Measurements from ENCODE around the gene ACSL6.

Gene ACSL6

GRCh38 chr5:131944702-131945550 is 66.5 kb downstream of the ACSL6 start:
- Histone ChIP-seq H3K27ac (ENCODE audit: low read length) (no peak overlapping the region), H3K4me1 (ENCODE audit: control insufficient read depth in 1 of 2, insufficient read depth in 2 of 2, low read length in 2 of 2) (no peaks in the 10 kb centered on the region), H3K9me3 (ENCODE audit: control insufficient read depth in 1 of 2, low read length in 2 of 2) (no peaks in the 10 kb centered on the region), H3K36me3 (ENCODE audit: control insufficient read depth in 1 of 2, insufficient read depth in 2 of 2, low read length in 2 of 2) (no peaks in the 10 kb centered on the region), H3K4me3 (ENCODE audit: low read depth in 1 of 2, low read length in 2 of 2) (no peak overlapping the region), H3K27me3 (ENCODE audit: low read depth, low read length) (no peaks in the 10 kb centered on the region)

- no peak overlapping the region for H3K4me3 ChIP-seq (ENCODE audit: low read depth in 1 of 2, low read length in 2 of 2)
Measured at GRCh38 chr5:131943916-131944315, 67.5 kb downstream of the ACSL6 start.

GRCh38 chr5:131942016-131942415 is 69.4 kb downstream of the ACSL6 start:
- Histone ChIP-seq H3K4me3 (ENCODE audit: low read depth in 1 of 2, low read length in 2 of 2) (no peak overlapping the region), H3K4me1 (ENCODE audit: control insufficient read depth in 1 of 2, insufficient read depth in 2 of 2, low read length in 2 of 2) (no peaks in the 10 kb centered on the region), H3K9me3 (ENCODE audit: control insufficient read depth in 1 of 2, low read length in 2 of 2) (no peaks in the 10 kb centered on the region), H3K27ac (ENCODE audit: low read length) (no peak overlapping the region), H3K36me3 (ENCODE audit: control insufficient read depth in 1 of 2, insufficient read depth in 2 of 2, low read length in 2 of 2) (no peaks in the 10 kb centered on the region), H3K27me3 (ENCODE audit: low read depth, low read length) (no peaks in the 10 kb centered on the region)

More at GRCh38 chr5:131943916-131944315, 67.5 kb downstream of the ACSL6 start:
- no peaks in the 10 kb centered on the region for H3K27me3 ChIP-seq (ENCODE audit: low read depth, low read length)
- H3K27ac ChIP-seq (ENCODE audit: low read length): no peak overlapping the region
- H3K36me3 ChIP-seq (ENCODE audit: control insufficient read depth in 1 of 2, insufficient read depth in 2 of 2, low read length in 2 of 2): no peaks in the 10 kb centered on the region
- H3K9me3 ChIP-seq (ENCODE audit: control insufficient read depth in 1 of 2, low read length in 2 of 2): no peaks in the 10 kb centered on the region
- no peaks in the 10 kb centered on the region for H3K4me1 ChIP-seq (ENCODE audit: control insufficient read depth in 1 of 2, insufficient read depth in 2 of 2, low read length in 2 of 2)

- no peaks in the 10 kb centered on the region for H3K4me1 ChIP-seq (ENCODE audit: control insufficient read depth in 1 of 2, insufficient read depth in 2 of 2, low read length in 2 of 2)
- H3K27ac ChIP-seq (ENCODE audit: low read length): no peak overlapping the region
- H3K4me3 ChIP-seq (ENCODE audit: low read depth in 1 of 2, low read length in 2 of 2): no peak overlapping the region
- no peaks in the 10 kb centered on the region for H3K9me3 ChIP-seq (ENCODE audit: control insufficient read depth in 1 of 2, low read length in 2 of 2)
- no peaks in the 10 kb centered on the region for H3K27me3 ChIP-seq (ENCODE audit: low read depth, low read length)
- no peaks in the 10 kb centered on the region for H3K36me3 ChIP-seq (ENCODE audit: control insufficient read depth in 1 of 2, insufficient read depth in 2 of 2, low read length in 2 of 2)
Measured at GRCh38 chr5:131939690-131940345, 71.6 kb downstream of the ACSL6 start.

- Histone ChIP-seq H3K27ac (ENCODE audit: low read length) (no peak overlapping the region), H3K36me3 (ENCODE audit: control insufficient read depth in 1 of 2, insufficient read depth in 2 of 2, low read length in 2 of 2) (no peaks in the 10 kb centered on the region), H3K4me3 (ENCODE audit: low read depth in 1 of 2, low read length in 2 of 2) (no peak overlapping the region), H3K9me3 (ENCODE audit: control insufficient read depth in 1 of 2, low read length in 2 of 2) (peaks cover 9 to 21% of the 10 kb centered on the region in 2 donors), H3K4me1 (ENCODE audit: control insufficient read depth in 1 of 2, insufficient read depth in 2 of 2, low read length in 2 of 2) (no peaks in the 10 kb centered on the region), H3K27me3 (ENCODE audit: low read depth, low read length) (no peaks in the 10 kb centered on the region)
Measured at GRCh38 chr5:131932235-131932634, 79.2 kb downstream of the ACSL6 start.

- Histone ChIP-seq H3K4me3 (ENCODE audit: low read depth in 1 of 2, low read length in 2 of 2) (no peak overlapping the region), H3K27ac (ENCODE audit: low read length) (no peak overlapping the region), H3K27me3 (ENCODE audit: low read depth, low read length) (no peaks in the 10 kb centered on the region), H3K36me3 (ENCODE audit: control insufficient read depth in 1 of 2, insufficient read depth in 2 of 2, low read length in 2 of 2) (no peaks in the 10 kb centered on the region), H3K4me1 (ENCODE audit: control insufficient read depth in 1 of 2, insufficient read depth in 2 of 2, low read length in 2 of 2) (no peaks in the 10 kb centered on the region), H3K9me3 (ENCODE audit: control insufficient read depth in 1 of 2, low read length in 2 of 2) (peaks cover 9 to 27% of the 10 kb centered on the region in 2 donors)
Measured at GRCh38 chr5:131928957-131929356, 82.5 kb downstream of the ACSL6 start.

GRCh38 chr5:131926168-131926567 is 85.3 kb downstream of the ACSL6 start:
- Histone ChIP-seq H3K36me3 (ENCODE audit: control insufficient read depth in 1 of 2, insufficient read depth in 2 of 2, low read length in 2 of 2) (no peaks in the 10 kb centered on the region), H3K4me3 (ENCODE audit: low read depth in 1 of 2, low read length in 2 of 2) (no peak overlapping the region), H3K27ac (ENCODE audit: low read length) (no peak overlapping the region), H3K4me1 (ENCODE audit: control insufficient read depth in 1 of 2, insufficient read depth in 2 of 2, low read length in 2 of 2) (no peaks in the 10 kb centered on the region), H3K9me3 (ENCODE audit: control insufficient read depth in 1 of 2, low read length in 2 of 2) (peaks cover 9 to 24% of the 10 kb centered on the region in 2 donors), H3K27me3 (ENCODE audit: low read depth, low read length) (no peaks in the 10 kb centered on the region)

- Histone ChIP-seq H3K4me1 (ENCODE audit: control insufficient read depth in 1 of 2, insufficient read depth in 2 of 2, low read length in 2 of 2) (no peaks in the 10 kb centered on the region), H3K9me3 (ENCODE audit: control insufficient read depth in 1 of 2, low read length in 2 of 2) (no peaks in the 10 kb centered on the region), H3K27me3 (ENCODE audit: low read depth, low read length) (no peaks in the 10 kb centered on the region), H3K4me3 (ENCODE audit: low read depth in 1 of 2, low read length in 2 of 2) (no peak overlapping the region), H3K36me3 (ENCODE audit: control insufficient read depth in 1 of 2, insufficient read depth in 2 of 2, low read length in 2 of 2) (no peaks in the 10 kb centered on the region), H3K27ac (ENCODE audit: low read length) (no peak overlapping the region)
Measured at GRCh38 chr5:131916481-131916880, 95.0 kb downstream of the ACSL6 start.

- Histone ChIP-seq H3K27me3 (ENCODE audit: low read depth, low read length) (no peaks in the 10 kb centered on the region), H3K4me1 (ENCODE audit: control insufficient read depth in 1 of 2, insufficient read depth in 2 of 2, low read length in 2 of 2) (no peaks in the 10 kb centered on the region), H3K4me3 (ENCODE audit: low read depth in 1 of 2, low read length in 2 of 2) (no peak overlapping the region), H3K9me3 (ENCODE audit: control insufficient read depth in 1 of 2, low read length in 2 of 2) (no peaks in the 10 kb centered on the region), H3K36me3 (ENCODE audit: control insufficient read depth in 1 of 2, insufficient read depth in 2 of 2, low read length in 2 of 2) (no peaks in the 10 kb centered on the region), H3K27ac (ENCODE audit: low read length) (no peak overlapping the region)
Measured at GRCh38 chr5:131914472-131914871, 97.0 kb downstream of the ACSL6 start.

- H3K9me3 ChIP-seq (ENCODE audit: control insufficient read depth in 1 of 2, low read length in 2 of 2): no peaks in the 10 kb centered on the region
- H3K4me1 ChIP-seq (ENCODE audit: control insufficient read depth in 1 of 2, insufficient read depth in 2 of 2, low read length in 2 of 2): no peaks in the 10 kb centered on the region
- no peak overlapping the region for H3K27ac ChIP-seq (ENCODE audit: low read length)
- H3K27me3 ChIP-seq (ENCODE audit: low read depth, low read length): no peaks in the 10 kb centered on the region
- H3K36me3 ChIP-seq (ENCODE audit: control insufficient read depth in 1 of 2, insufficient read depth in 2 of 2, low read length in 2 of 2): no peaks in the 10 kb centered on the region
- no peak overlapping the region for H3K4me3 ChIP-seq (ENCODE audit: low read depth in 1 of 2, low read length in 2 of 2)
Measured at GRCh38 chr5:131913603-131914002, 97.9 kb downstream of the ACSL6 start.

GRCh38 chr5:131906668-131907067 is 104.8 kb downstream of the ACSL6 start:
- Histone ChIP-seq H3K4me1 (ENCODE audit: control insufficient read depth in 1 of 2, insufficient read depth in 2 of 2, low read length in 2 of 2) (no peaks in the 10 kb centered on the region), H3K9me3 (ENCODE audit: control insufficient read depth in 1 of 2, low read length in 2 of 2) (peaks cover 0 to 3% of the 10 kb centered on the region in 2 donors), H3K27me3 (ENCODE audit: low read depth, low read length) (no peaks in the 10 kb centered on the region), H3K27ac (ENCODE audit: low read length) (no peak overlapping the region), H3K36me3 (ENCODE audit: control insufficient read depth in 1 of 2, insufficient read depth in 2 of 2, low read length in 2 of 2) (no peaks in the 10 kb centered on the region), H3K4me3 (ENCODE audit: low read depth in 1 of 2, low read length in 2 of 2) (no peak overlapping the region)

Data from muscle layer of duodenum (tissue), 2 donors.